Measurements from ENCODE around the gene DPPA2. TPM values are rescaled to one million over a fixed set of nuclear protein-coding genes. Genes with fewer than 3 reads are reported as not detected.

DPPA2 gene
- total RNA-seq, 4 donors from 2014 or later, result not detected

GRCh38 chr3:109336291-109336861 is 20.1 kb upstream of the DPPA2 start:
- Histone ChIP-seq H3K4me3 (peak overlapping the region in 2 of 4 donors; percentile 27 to 51), H3K36me3 (no peaks in the 10 kb centered on the region), H3K9me3 (no peaks in the 10 kb centered on the region), H3K4me1 (peaks cover 0 to 5% (median 0%) of the 10 kb centered on the region in 3 donors), H3K27me3 (peaks cover 0 to 5% (median 0%) of the 10 kb centered on the region in 4 donors), H3K27ac (no peak overlapping the region)
- WGBS, 2 donors, result 9 to 18% methylated on average over 16 to 17 of the region's 17 CpGs
- TF ChIP-seq CTCF (IDR thresholded peaks at IDR 0.05) (no peak), POLR2A (IDR thresholded peaks at IDR 0.05) (no peak)
- DNase-seq, result no peak
- intact Hi-C loops (cut with DNase I), result no loop called here

GRCh38 chr3:109334572-109334971 is 18.3 kb upstream of the DPPA2 start:
- 74 to 91% methylated on average over 1 of the region's 1 CpG for WGBS, 2 donors
- DNase-seq, result no peak
- TF ChIP-seq POLR2A (IDR thresholded peaks at IDR 0.05) (no peak), CTCF (IDR thresholded peaks at IDR 0.05) (no peak)
- Histone ChIP-seq H3K4me1 (peaks cover 0 to 5% (median 0%) of the 10 kb centered on the region in 3 donors), H3K4me3 (no peak overlapping the region), H3K36me3 (no peaks in the 10 kb centered on the region), H3K27me3 (peaks cover 0 to 5% (median 0%) of the 10 kb centered on the region in 4 donors), H3K27ac (no peak overlapping the region), H3K9me3 (no peaks in the 10 kb centered on the region)
- intact Hi-C loops (cut with DNase I), result no loop called here

- Histone ChIP-seq H3K27ac (no peak overlapping the region), H3K9me3 (no peaks in the 10 kb centered on the region), H3K27me3 (peaks cover 0 to 2% (median 0%) of the 10 kb centered on the region in 4 donors), H3K4me1 (peaks cover 0 to 5% (median 0%) of the 10 kb centered on the region in 3 donors), H3K4me3 (no peak overlapping the region), H3K36me3 (no peaks in the 10 kb centered on the region)
- intact Hi-C loops (cut with DNase I), result no loop called here
- no peak for DNase-seq
- TF ChIP-seq POLR2A (IDR thresholded peaks at IDR 0.05) (no peak), CTCF (IDR thresholded peaks at IDR 0.05) (no peak)
- 78 to 86% methylated on average over 4 to 5 of the region's 5 CpGs for WGBS, 2 donors
These were observed 15.4 kb upstream of the DPPA2 start for GRCh38 chr3:109331692-109332091.

- no peaks in the 10 kb centered on the region for H3K36me3 ChIP-seq
- DNase-seq, result no peak
- 78 to 82% methylated on average over 5 to 7 of the region's 7 CpGs for WGBS, 2 donors
- no peaks in the 10 kb centered on the region for H3K27me3 ChIP-seq
- no peaks in the 10 kb centered on the region for H3K4me1 ChIP-seq
- intact Hi-C loops (cut with DNase I), result no loop called here
- TF ChIP-seq POLR2A (IDR thresholded peaks at IDR 0.05), result no peak
- TF ChIP-seq CTCF (IDR thresholded peaks at IDR 0.05), result no peak
- no peak overlapping the region for H3K4me3 ChIP-seq
- no peak overlapping the region for H3K27ac ChIP-seq
- no peaks in the 10 kb centered on the region for H3K9me3 ChIP-seq
These were observed 14.1 kb upstream of the DPPA2 start for GRCh38 chr3:109330405-109330804.

GRCh38 chr3:109328202-109328601 is 11.9 kb upstream of the DPPA2 start:
- Histone ChIP-seq H3K9me3 (peaks cover 0 to 11% (median 0%) of the 10 kb centered on the region in 3 donors), H3K27ac (no peak overlapping the region), H3K4me1 (no peaks in the 10 kb centered on the region), H3K4me3 (no peak overlapping the region), H3K27me3 (no peaks in the 10 kb centered on the region), H3K36me3 (no peaks in the 10 kb centered on the region)
- no peak for TF ChIP-seq CTCF (IDR thresholded peaks at IDR 0.05)
- intact Hi-C loops (cut with DNase I), result no loop called here
- no peak for DNase-seq
- 60 to 67% methylated on average over 3 of the region's 3 CpGs for WGBS, 2 donors
